ENCODE results near the gene BBS9. TPM values are rescaled to one million over a fixed set of nuclear protein-coding genes. Genes with fewer than 3 reads are reported as not detected.

Gene BBS9
- total and polyA plus RNA-seq, 7 donors, result 2.4 to 36.6 (median 30.5) TPM

DNA sequence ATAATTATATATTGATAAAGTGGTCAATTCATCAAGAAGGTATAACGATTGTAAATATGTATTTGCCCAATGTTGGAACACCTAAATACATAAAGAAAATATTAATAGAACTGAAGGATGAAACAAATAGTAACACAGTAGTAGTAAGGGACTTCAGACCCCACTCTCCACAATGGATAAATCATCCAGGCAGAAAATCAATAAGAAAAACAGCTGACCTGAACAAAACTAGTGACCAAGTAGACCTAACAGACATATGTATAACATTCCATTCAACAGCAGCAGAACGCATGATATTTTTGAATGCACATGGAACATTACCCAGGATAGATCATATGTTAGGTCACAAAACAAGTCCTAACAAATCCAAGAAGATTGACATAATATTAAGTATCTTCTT is 489.9 kb downstream of the BBS9 start:
- WGBS, 2 donors, result 91 to 95% methylated on average over 2 of the region's 2 CpGs
- no peak overlapping the region for H3K4me3 ChIP-seq

DNA sequence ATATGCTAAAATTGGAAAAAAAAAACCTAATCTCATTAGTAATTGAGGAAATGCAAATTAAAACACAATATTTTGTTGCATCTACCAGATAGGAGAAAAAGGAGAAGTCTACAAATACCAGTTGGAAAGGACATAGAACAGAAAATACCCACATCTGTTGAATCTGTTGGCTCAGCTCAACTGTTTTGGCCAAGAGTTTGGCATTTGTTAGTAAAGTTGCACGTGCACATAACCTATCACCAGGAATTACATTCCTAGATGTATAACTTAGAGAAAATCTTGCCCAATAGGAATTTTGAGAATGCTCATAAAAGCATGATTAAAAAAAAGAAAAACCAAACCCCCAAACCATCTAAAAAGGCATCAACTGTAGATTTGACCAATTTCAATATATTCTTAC is 493.9 kb downstream of the BBS9 start:
- intact Hi-C loops (cut with DNase I), result no loop called here
- 76 to 83% methylated on average over 1 of the region's 1 CpG for WGBS, 2 donors
- peaks cover 0 to 35% (median 14%) of the 10 kb centered on the region in 4 donors for H3K4me1 ChIP-seq

More for the DNA sequence above, 489.9 kb downstream of the BBS9 start:
- no peaks in the 10 kb centered on the region for H3K27me3 ChIP-seq
- H3K4me1 ChIP-seq, result peaks cover 0 to 47% (median 20%) of the 10 kb centered on the region in 4 donors
- no peak overlapping the region for H3K27ac ChIP-seq
- DNase-seq, result no peak
- H3K9me3 ChIP-seq, result no peaks in the 10 kb centered on the region
- intact Hi-C loops (cut with DNase I), result no loop called here
- H3K36me3 ChIP-seq, result no peaks in the 10 kb centered on the region
- TF ChIP-seq CTCF (IDR thresholded peaks at IDR 0.05), result no peak
- TF ChIP-seq EP300 (IDR thresholded peaks at IDR 0.05), result no peak
- TF ChIP-seq POLR2A (IDR thresholded peaks at IDR 0.05), result no peak
- no peak for TF ChIP-seq POLR2AphosphoS5 (IDR thresholded peaks at IDR 0.05)

GRCh38 chr7:33624215-33624614 is 494.9 kb downstream of the BBS9 start:
- Histone ChIP-seq H3K27ac (peak overlapping the region in 1 of 4 donors; percentile 0), H3K4me1 (peaks cover 0 to 35% (median 14%) of the 10 kb centered on the region in 4 donors), H3K36me3 (no peaks in the 10 kb centered on the region), H3K9me3 (no peaks in the 10 kb centered on the region), H3K4me3 (no peak overlapping the region), H3K27me3 (no peaks in the 10 kb centered on the region)
- TF ChIP-seq POLR2AphosphoS5 (IDR thresholded peaks at IDR 0.05) (no peak), EP300 (IDR thresholded peaks at IDR 0.05) (no peak), CTCF (IDR thresholded peaks at IDR 0.05) (no peak), POLR2A (IDR thresholded peaks at IDR 0.05) (no peak)
- intact Hi-C loops (cut with DNase I), result no loop called here
- no peak for DNase-seq

More for the DNA sequence above, 493.9 kb downstream of the BBS9 start:
- H3K27me3 ChIP-seq, result no peaks in the 10 kb centered on the region
- H3K4me3 ChIP-seq, result no peak overlapping the region
- H3K9me3 ChIP-seq, result no peaks in the 10 kb centered on the region
- no peak for DNase-seq
- H3K27ac ChIP-seq, result no peak overlapping the region
- H3K36me3 ChIP-seq, result no peaks in the 10 kb centered on the region
- TF ChIP-seq EP300 (IDR thresholded peaks at IDR 0.05) (no peak), CTCF (IDR thresholded peaks at IDR 0.05) (no peak), POLR2AphosphoS5 (IDR thresholded peaks at IDR 0.05) (no peak), POLR2A (IDR thresholded peaks at IDR 0.05) (no peak)

GRCh38 chr7:33626869-33627268 is 497.5 kb downstream of the BBS9 start:
- intact Hi-C loops (cut with DNase I), result no loop called here
- WGBS, 2 donors, result 90 to 92% methylated on average over 2 of the region's 2 CpGs
- H3K4me3 ChIP-seq, result no peak overlapping the region
- H3K4me1 ChIP-seq, result peaks cover 0 to 52% (median 20%) of the 10 kb centered on the region in 4 donors
- no peaks in the 10 kb centered on the region for H3K9me3 ChIP-seq
- H3K36me3 ChIP-seq, result no peaks in the 10 kb centered on the region
- DNase-seq, result no peak
- H3K27me3 ChIP-seq, result no peaks in the 10 kb centered on the region
- no peak overlapping the region for H3K27ac ChIP-seq
- no peak for TF ChIP-seq POLR2AphosphoS5 (IDR thresholded peaks at IDR 0.05)
- no peak for TF ChIP-seq POLR2A (IDR thresholded peaks at IDR 0.05)
- no peak for TF ChIP-seq EP300 (IDR thresholded peaks at IDR 0.05)
- TF ChIP-seq CTCF (IDR thresholded peaks at IDR 0.05), result no peak

- no peak overlapping the region for H3K4me3 ChIP-seq
- intact Hi-C loops (cut with DNase I), result no loop called here
- 79 to 89% methylated on average over 3 of the region's 3 CpGs for WGBS, 2 donors
Measured at GRCh38 chr7:33627741-33628140, 498.4 kb downstream of the BBS9 start.

More at GRCh38 chr7:33627741-33628140, 498.4 kb downstream of the BBS9 start:
- Histone ChIP-seq H3K9me3 (no peaks in the 10 kb centered on the region), H3K36me3 (no peaks in the 10 kb centered on the region), H3K27me3 (no peaks in the 10 kb centered on the region), H3K4me1 (peaks cover 0 to 48% (median 20%) of the 10 kb centered on the region in 4 donors), H3K27ac (no peak overlapping the region)
- DNase-seq, result no peak
- no peak for TF ChIP-seq POLR2AphosphoS5 (IDR thresholded peaks at IDR 0.05)
